Sigmoid colon (tissue), 7 donors: ENCODE results near the gene PLCD1. TPM values are rescaled to one million over a fixed set of nuclear protein-coding genes. Genes with fewer than 3 reads are reported as not detected.

Experiments
- DNase-seq: peaks from one replicate; pipeline ENCODE4 v3.0.0-alpha.2; 2019
- H3K27ac ChIP-seq, 4 donors: fragments of 200-600 bp; sonication (generic); one replicate each; pipeline ENCODE4 v1.5.1; 2016 to 2019; ENCODE audit warnings: mild to moderate bottlenecking in 1 of 4
- H3K27me3 ChIP-seq, 3 donors: fragments of 200-600 bp; sonication (generic); one replicate each; pipeline ENCODE4 v1.5.1; 2019; ENCODE audit warnings: mild to moderate bottlenecking in 1 of 3
- H3K36me3 ChIP-seq, 4 donors: fragments of 200-600 bp; sonication (generic); one replicate each; pipeline ENCODE4 v1.5.1; 2016 to 2019
- H3K4me1 ChIP-seq, 4 donors: fragments of 200-600 bp; sonication (generic); one replicate each; pipeline ENCODE4 v1.5.1; 2017 to 2019
- H3K4me3 ChIP-seq, 4 donors: fragments of 200-600 bp; sonication (generic); one replicate each; pipeline ENCODE4 v1.5.1; 2017 to 2019; ENCODE audit warnings: mild to moderate bottlenecking in 2 of 4, moderate library complexity in 1 of 4
- H3K9me3 ChIP-seq, 4 donors: fragments of 200-600 bp in 3 of 4; sonication (generic) in 3 of 4; one replicate each; pipeline versions ENCODE4 v1.5.1 to v1.6.1; 2013 to 2019
- CTCF ChIP-seq, 4 experiments: fragments of 450-650 bp in 3 of 4; fragments of 200-600 bp in 1 of 4; IDR thresholded peaks; one replicate each; pipeline ENCODE4 v1.5.1; 2016 to 2019; ENCODE audit warnings: antibody characterized with exemption in 4 of 4, mild to moderate bottlenecking in 3 of 4, moderate library complexity in 2 of 4
- EP300 ChIP-seq, 4 donors: sonication (generic); formaldehyde crosslinking; IDR thresholded peaks; one replicate each; pipeline ENCODE4 v1.6.1; 2017; ENCODE audit warnings: antibody characterized with exemption in 4 of 4
- POLR2A ChIP-seq, 2 donors: fragments of 450-650 bp; IDR thresholded peaks; one replicate each; pipeline ENCODE4 v1.6.1; 2016; ENCODE audit warnings: antibody characterized with exemption in 2 of 2, mild to moderate bottlenecking in 2 of 2, moderate library complexity in 2 of 2
- POLR2AphosphoS5 ChIP-seq, 4 donors: sonication (generic); formaldehyde crosslinking; IDR thresholded peaks; one replicate each; pipeline ENCODE4 v1.6.1; 2017; ENCODE audit warnings: antibody characterized with exemption in 4 of 4
- WGBS, 2 donors: extraction: QIAGEN DNeasy Blood & Tissue Kit; methylation state at CpG; one replicate each; pipeline ENCODE4 v1.1.7; 2013; 5-methylcytosine and 5-hydroxymethylcytosine counted together
- intact Hi-C: fragments of 100-400 bp; cut with DNase I; formaldehyde crosslinking; loops from one replicate; pipeline ENCODE4 v1.15.1; 2023
- polyA plus RNA-seq, 3 donors: library from polyadenylated mRNA; stranded (reverse); fragments of 200-250 nt; gene quantifications; one replicate each; pipeline ENCODE4 v1.2.3, GENCODE V29; 2013
- total RNA-seq, 4 donors: library from RNA; depleted of rRNA; stranded (reverse); fragments of >200 nt; gene quantifications; one replicate each; pipeline ENCODE4 v1.1.0, GENCODE V29; 2016
- donor health status: healthy with polysubstance abuse.
- donor health status: Bipolar disorder and iron deficiency.
- donor health status: healthy.

PLCD1 gene
- total and polyA plus RNA-seq, 7 donors = 10.3 to 139 (median 22.7) TPM

DNA sequence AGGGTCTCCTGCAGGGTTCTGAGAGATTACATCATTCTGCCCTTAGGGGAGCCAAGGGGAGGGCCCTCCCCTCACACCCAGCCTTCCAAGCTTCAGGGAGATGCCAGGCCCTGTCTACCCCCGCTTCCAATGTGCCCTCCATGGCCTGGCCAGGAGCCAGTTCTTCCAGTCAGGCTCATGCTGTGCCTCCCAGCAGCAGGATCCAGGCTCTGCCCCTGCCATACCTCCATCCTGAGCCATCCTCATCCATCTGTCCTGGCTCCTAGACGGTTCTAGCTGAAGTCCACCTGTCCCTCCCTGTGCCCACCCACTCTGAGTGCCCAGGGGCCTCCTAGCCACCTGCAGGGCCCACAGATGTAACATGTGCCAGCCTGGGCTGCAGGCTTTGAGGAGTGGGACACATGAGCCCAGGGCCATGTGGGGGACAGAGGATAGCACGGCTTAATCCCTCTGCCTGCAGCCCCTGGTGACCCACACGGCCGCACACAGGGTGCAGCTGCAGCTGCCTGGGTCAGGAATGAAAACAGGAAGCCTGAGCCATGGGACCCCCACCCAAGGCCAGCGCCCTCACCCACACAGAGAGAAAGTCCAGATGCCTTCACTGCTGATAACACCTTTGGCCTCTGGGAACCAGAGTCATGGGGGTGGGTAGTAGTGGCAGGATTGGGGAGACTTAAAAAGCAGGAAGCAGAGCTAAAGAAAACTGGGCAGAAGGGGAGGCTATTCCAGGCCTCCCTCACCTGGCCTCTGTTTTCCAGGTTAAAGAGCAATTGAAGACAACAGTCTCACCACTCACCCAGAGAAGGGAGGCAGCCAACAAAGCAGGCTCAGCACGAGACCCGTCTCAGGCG is 11.8 kb downstream of the PLCD1 start:
- intact Hi-C loops = no loop called here
- WGBS, 2 donors = 82 to 87% methylated on average over 9 of the region's 9 CpGs
- DNase-seq = peak; percentile 55
- no peak for TF ChIP-seq CTCF (IDR thresholded peaks at IDR 0.05)
- TF ChIP-seq EP300 (IDR thresholded peaks at IDR 0.05) = no peak
- TF ChIP-seq POLR2AphosphoS5 (IDR thresholded peaks at IDR 0.05) = no peak
- TF ChIP-seq POLR2A (IDR thresholded peaks at IDR 0.05) = no peak
- Histone ChIP-seq H3K27me3 (no peaks in the 10 kb centered on the region), H3K9me3 (peaks cover 0 to 2% (median 0%) of the 10 kb centered on the region in 4 donors), H3K36me3 (peaks cover 16 to 54% (median 23%) of the 10 kb centered on the region in 4 donors), H3K4me3 (no peak overlapping the region), H3K4me1 (no peaks in the 10 kb centered on the region), H3K27ac (no peak overlapping the region)

- DNase-seq = peak; percentile 46
- peaks cover 16 to 54% (median 23%) of the 10 kb centered on the region in 4 donors for H3K36me3 ChIP-seq
- no peak overlapping the region for H3K27ac ChIP-seq
- no peaks in the 10 kb centered on the region for H3K27me3 ChIP-seq
- H3K4me1 ChIP-seq = no peaks in the 10 kb centered on the region
- TF ChIP-seq POLR2AphosphoS5 (IDR thresholded peaks at IDR 0.05) (no peak), EP300 (IDR thresholded peaks at IDR 0.05) (no peak)
- H3K9me3 ChIP-seq = peaks cover 0 to 2% (median 0%) of the 10 kb centered on the region in 4 donors
- H3K4me3 ChIP-seq = no peak overlapping the region
- WGBS, 2 donors = 79 to 88% methylated on average over 6 of the region's 6 CpGs
- intact Hi-C loops = no loop called here
Observed at GRCh38 chr3:38016847-38017444, 12.5 kb downstream of the PLCD1 start.

- Histone ChIP-seq H3K4me3 (no peak overlapping the region), H3K36me3 (peaks cover 16 to 57% (median 23%) of the 10 kb centered on the region in 4 donors), H3K27me3 (no peaks in the 10 kb centered on the region), H3K27ac (no peak overlapping the region), H3K9me3 (peaks cover 0 to 2% (median 0%) of the 10 kb centered on the region in 4 donors), H3K4me1 (no peaks in the 10 kb centered on the region)
- TF ChIP-seq EP300 (IDR thresholded peaks at IDR 0.05) = no peak
- TF ChIP-seq POLR2A (IDR thresholded peaks at IDR 0.05) = no peak
- TF ChIP-seq POLR2AphosphoS5 (IDR thresholded peaks at IDR 0.05) = no peak
- TF ChIP-seq CTCF (IDR thresholded peaks at IDR 0.05) = no peak
- intact Hi-C loops = no loop called here
- WGBS, 2 donors = 98% methylated on average over 13 of the region's 13 CpGs
- peak; percentile 60 for DNase-seq
Observed at GRCh38 chr3:38016410-38016809, 13.0 kb downstream of the PLCD1 start.

GRCh38 chr3:38015984-38016383 is 13.5 kb downstream of the PLCD1 start:
- H3K4me1 ChIP-seq = no peaks in the 10 kb centered on the region
- intact Hi-C loops = no loop called here
- 17 to 76% methylated on average over 3 of the region's 3 CpGs for WGBS, 2 donors
- DNase-seq = peak; percentile 38
- peaks cover 16 to 61% (median 23%) of the 10 kb centered on the region in 4 donors for H3K36me3 ChIP-seq
- H3K4me3 ChIP-seq = no peak overlapping the region
- H3K27me3 ChIP-seq = no peaks in the 10 kb centered on the region
- TF ChIP-seq EP300 (IDR thresholded peaks at IDR 0.05) (no peak), POLR2A (IDR thresholded peaks at IDR 0.05) (no peak), CTCF (IDR thresholded peaks at IDR 0.05) (no peak), POLR2AphosphoS5 (IDR thresholded peaks at IDR 0.05) (no peak)
- no peak overlapping the region for H3K27ac ChIP-seq
- H3K9me3 ChIP-seq = peaks cover 0 to 2% (median 0%) of the 10 kb centered on the region in 4 donors

DNA sequence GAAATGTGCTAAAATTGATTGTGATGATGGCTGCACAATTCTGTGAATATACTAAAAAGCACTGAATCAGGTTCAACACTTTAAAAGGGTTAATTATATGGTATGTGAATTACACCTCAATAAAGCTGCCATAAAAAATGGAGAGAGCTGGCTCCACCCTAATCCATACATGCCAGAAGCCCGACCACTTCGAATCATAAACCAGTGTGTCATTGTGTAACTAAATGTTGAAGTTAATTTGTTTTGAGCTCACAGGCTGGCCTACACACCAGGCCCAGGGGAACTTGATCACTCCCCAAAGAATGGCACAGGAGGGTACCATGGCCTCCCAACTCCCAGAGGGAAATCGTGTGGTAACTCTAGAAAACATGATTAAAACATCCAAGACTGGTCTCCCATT is 14.0 kb downstream of the PLCD1 start:
- 17 to 69% methylated on average over 3 of the region's 3 CpGs for WGBS, 2 donors
- no peak overlapping the region for H3K27ac ChIP-seq
- DNase-seq = peak; percentile 49

More for the DNA sequence above, 14.0 kb downstream of the PLCD1 start:
- Histone ChIP-seq H3K9me3 (peaks cover 0 to 2% (median 0%) of the 10 kb centered on the region in 4 donors), H3K4me1 (no peaks in the 10 kb centered on the region), H3K27me3 (no peaks in the 10 kb centered on the region), H3K4me3 (no peak overlapping the region), H3K36me3 (peaks cover 16 to 65% (median 23%) of the 10 kb centered on the region in 4 donors)
- intact Hi-C loops = no loop called here
- no peak for TF ChIP-seq POLR2A (IDR thresholded peaks at IDR 0.05)
- TF ChIP-seq EP300 (IDR thresholded peaks at IDR 0.05) = no peak
- no peak for TF ChIP-seq POLR2AphosphoS5 (IDR thresholded peaks at IDR 0.05)
- TF ChIP-seq CTCF (IDR thresholded peaks at IDR 0.05) = no peak
